GM03348 (cell line): ENCODE data around the gene PPP1R36.
"Not testable (repeated sequence)": the region's sequence is repeated elsewhere in the genome, so short reads cannot be mapped to it uniquely, and the experiment has no call there.

ENCODE experiments used
- DNase-seq: peaks from one replicate; pipeline ENCODE4 v3.0.0; 2012; ENCODE audit warnings: low spot score

PPP1R36 gene

GRCh38 chr14:64549791-64550620 is at the start of gene PPP1R36:
TSS of gene PPP1R36 (plus strand) at chr14:64549961. CDS start at chr14:64549998, 37 bp downstream.
- peak; percentile 73 for DNase-seq

GRCh38 chr14:64500088-64500487 is 49.7 kb upstream of the PPP1R36 start:
- DNase-seq, result no peak

GRCh38 chr14:64501411-64502171 is 48.2 kb upstream of the PPP1R36 start:
- peak; percentile 81 for DNase-seq

GRCh38 chr14:64502456-64502855 is 47.3 kb upstream of the PPP1R36 start:
- DNase-seq, result no peak

GRCh38 chr14:64502887-64503433 is 46.8 kb upstream of the PPP1R36 start:
- DNase-seq, result no peak

GRCh38 chr14:64503434-64504309 is 46.1 kb upstream of the PPP1R36 start, which contains the start of gene ZBTB25:
TSS of gene ZBTB25 (minus strand) at chr14:64503838. CDS start at chr14:64490533, 13,305 bp downstream.
- DNase-seq, result peak; percentile 94

- peak; percentile 89 for DNase-seq
Measured at GRCh38 chr14:64504310-64504896, 45.4 kb upstream of the PPP1R36 start, which contains the start of gene ZBTB1. TSS of gene ZBTB1 (plus strand) at chr14:64504770. CDS start at chr14:64521505, 16,735 bp downstream.

GRCh38 chr14:64504897-64505794 is 44.6 kb upstream of the PPP1R36 start:
- peak; percentile 91 for DNase-seq

GRCh38 chr14:64506721-64507120 is 43.0 kb upstream of the PPP1R36 start:
- DNase-seq, result no peak

GRCh38 chr14:64507376-64508156 is 42.2 kb upstream of the PPP1R36 start:
- DNase-seq, result peak; percentile 20

- DNase-seq, result no peak
Measured at GRCh38 chr14:64508215-64508776, 41.5 kb upstream of the PPP1R36 start.

- DNase-seq, result no peak
Measured at GRCh38 chr14:64509036-64509435, 40.7 kb upstream of the PPP1R36 start.

GRCh38 chr14:64510825-64511671 is 38.7 kb upstream of the PPP1R36 start:
- peak; percentile 54 for DNase-seq

GRCh38 chr14:64513271-64513670 is 36.5 kb upstream of the PPP1R36 start:
- no peak for DNase-seq

GRCh38 chr14:64515053-64515452 is 34.7 kb upstream of the PPP1R36 start:
- DNase-seq, result no peak

- DNase-seq, result no peak
Measured at GRCh38 chr14:64516969-64517368, 32.8 kb upstream of the PPP1R36 start.

- not testable (repeated sequence) for DNase-seq
Measured at GRCh38 chr14:64517667-64518066, 32.1 kb upstream of the PPP1R36 start.

- DNase-seq, result no peak
Measured at GRCh38 chr14:64518229-64518628, 31.5 kb upstream of the PPP1R36 start.
